HG02642 (cell line): ENCODE measurements around the gene B3GLCT.
"Not testable (repeated sequence)": the region's sequence is repeated elsewhere in the genome, so short reads cannot be mapped to it uniquely, and the experiment has no call there.

Source experiments
- ATAC-seq: cut with Tn5 transposase; IDR thresholded peaks from one replicate; pipeline ENCODE4 v1.9.1; 2021; ENCODE audit warnings: mild to moderate bottlenecking; ENCODE audit not compliant: unreplicated experiment, poor library complexity

Gene B3GLCT

DNA sequence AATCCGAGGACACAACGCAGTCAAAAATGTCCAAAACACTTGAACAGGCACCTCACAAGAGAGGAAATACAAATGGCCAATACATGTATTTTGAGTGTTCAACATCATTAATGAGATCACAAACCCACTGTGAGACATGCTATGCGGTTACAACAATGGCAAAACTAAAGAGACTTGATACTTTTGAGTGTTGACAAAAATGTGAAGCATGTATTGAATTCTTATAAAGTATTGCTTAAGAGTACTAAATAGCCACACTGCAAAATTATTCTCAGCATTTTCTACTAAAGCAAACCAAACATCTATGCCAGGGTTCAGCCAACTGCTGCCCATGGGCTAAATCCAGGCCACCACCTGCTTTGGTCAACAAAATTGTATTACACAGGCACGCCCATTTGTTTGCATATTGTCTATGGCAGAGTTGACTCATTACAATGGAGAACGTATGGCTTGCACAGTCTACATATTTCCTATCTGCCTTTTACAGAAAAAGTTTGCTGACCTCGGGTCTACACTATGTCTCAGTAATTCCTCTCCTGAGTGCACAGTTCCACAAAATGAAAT, 135.3 kb downstream of the B3GLCT start:
- ATAC-seq, result no peak

DNA sequence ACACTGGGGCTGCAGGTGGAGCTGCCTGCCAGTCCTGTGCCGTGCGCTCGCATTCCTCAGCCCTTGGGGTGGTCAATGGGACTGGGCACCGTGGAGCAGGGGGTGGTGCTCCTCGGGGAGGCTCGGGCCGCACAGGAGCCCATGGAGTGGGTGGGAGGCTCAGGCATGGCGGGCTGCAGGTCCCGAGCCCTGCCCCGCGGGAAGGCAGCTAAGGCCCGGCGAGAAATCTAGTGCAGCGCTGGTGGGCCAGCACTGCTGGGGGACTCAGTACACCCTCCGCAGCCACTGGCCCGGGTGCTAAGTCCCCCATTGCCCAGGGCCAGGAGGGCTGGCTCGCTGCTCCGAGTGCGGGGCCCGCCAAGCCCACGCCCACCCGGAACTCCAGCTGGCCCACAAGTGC, 139.8 kb downstream of the B3GLCT start:
- ATAC-seq, result not testable (repeated sequence)

DNA sequence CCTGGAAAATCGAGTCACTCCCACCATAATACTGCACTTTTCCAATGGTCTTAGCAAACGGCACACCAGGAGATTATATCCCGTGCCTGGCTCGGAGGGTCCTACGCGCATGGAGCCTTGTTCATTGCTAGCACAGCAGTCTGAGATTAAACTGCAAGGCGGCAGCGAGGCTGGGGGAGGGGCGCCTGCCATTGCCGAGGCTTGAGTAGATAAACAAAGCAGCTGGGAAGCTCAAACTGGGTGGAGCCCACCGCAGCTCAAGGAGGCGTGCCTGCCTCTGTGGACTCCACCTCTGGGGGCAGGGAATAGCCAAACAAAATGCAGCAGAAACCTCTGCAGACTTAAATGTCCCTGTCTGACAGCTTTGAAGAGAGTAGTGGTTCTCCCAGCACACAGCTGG, 141.1 kb downstream of the B3GLCT start:
- ATAC-seq, result not testable (repeated sequence)

DNA sequence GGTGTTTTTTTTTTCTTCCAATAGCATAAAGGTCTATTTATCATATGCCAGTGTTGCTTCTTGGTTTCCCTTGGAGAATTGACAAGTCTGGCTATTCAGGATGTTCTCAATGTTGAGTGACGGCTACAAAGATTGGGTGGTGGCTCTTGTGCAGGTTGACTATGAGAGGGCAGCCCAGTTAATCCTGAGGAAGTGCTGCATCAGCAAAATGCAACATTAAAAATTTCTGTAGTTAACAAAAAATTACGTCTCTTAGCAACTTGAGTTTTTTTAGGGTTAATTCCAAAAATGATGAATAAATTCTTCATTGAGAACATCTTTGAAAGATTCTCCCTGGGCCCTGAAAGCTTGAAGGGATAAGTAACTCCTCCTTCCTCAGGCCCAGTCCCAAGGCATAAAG, 147.1 kb downstream of the B3GLCT start:
- ATAC-seq, result no peak

DNA sequence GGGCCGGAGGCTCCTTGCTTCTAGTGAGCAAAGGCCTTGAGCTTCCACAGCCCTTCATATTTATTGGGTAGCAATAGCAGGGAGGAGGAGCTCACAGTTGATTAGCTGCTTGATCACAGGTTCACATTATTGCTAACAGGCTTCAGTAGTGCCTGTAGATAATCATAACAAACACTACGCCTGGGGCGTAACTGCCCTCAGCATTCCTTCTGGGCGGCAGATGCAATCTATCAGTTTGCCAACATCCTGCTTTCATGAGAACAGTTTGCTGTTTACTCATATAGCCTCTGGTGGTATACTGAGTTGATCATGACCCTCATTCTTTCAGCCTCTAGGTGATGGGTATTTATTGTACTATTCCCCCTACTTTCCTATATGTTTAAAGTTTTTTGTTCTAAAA, 149.4 kb downstream of the B3GLCT start:
- no peak for ATAC-seq

DNA sequence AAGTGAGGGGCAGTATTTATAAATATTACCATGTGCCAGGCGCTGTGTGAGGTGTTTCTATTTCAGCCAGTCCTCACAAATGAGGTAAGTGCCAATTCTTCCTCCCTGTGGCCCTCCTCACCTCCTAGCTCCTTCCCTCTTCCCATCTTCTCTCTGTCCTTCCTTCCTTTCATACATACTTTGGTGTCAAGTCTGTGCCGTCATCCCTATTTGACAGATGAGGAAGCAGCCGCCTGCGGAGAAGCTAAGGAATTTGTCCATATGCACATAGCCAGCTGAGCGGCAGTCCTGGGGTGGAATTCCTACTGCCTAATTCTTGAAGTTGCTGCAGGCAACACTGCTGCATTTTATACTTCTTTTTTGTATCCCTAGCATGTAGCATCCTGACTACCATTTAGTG, 150.8 kb downstream of the B3GLCT start:
- no peak for ATAC-seq

DNA sequence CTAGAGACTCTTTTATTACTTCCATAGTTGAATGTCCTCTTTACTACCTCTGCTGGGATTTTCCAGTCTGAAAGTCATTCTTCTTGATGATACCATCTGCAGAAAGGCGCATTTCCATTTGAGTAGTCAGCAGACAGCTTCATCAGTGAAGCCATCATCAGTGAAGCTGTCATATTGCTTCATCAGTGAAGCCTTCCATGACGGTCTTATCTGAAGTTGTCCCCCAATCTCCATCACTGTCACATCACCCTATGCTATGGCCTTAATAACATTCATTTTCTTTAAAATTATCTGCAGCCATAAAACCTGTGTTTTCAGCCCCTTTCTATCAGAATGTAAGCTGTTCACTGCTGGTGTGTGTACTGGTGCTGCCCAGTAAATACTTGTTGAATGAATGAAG, 151.6 kb downstream of the B3GLCT start:
- no peak for ATAC-seq

DNA sequence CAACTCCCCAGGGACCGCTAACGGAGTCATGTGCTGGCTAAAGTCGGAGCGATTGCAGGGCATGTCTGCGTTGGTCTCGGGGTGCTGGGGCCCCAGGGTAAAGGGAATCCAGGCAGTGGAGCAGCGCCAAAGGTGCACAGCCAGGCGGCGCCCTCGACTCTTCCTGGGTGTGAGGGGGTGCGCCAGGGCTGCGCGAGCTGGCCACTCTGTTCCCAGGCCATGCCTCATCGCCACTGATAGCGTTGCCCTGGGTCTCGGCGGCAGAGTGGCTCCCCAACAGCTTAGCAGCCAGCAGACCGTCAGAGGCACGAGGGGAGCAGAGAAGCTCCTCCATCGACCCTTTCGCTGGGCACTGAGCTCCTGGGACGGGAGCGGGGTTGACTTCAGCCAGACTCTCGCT, 152.7 kb downstream of the B3GLCT start:
- no peak for ATAC-seq

DNA sequence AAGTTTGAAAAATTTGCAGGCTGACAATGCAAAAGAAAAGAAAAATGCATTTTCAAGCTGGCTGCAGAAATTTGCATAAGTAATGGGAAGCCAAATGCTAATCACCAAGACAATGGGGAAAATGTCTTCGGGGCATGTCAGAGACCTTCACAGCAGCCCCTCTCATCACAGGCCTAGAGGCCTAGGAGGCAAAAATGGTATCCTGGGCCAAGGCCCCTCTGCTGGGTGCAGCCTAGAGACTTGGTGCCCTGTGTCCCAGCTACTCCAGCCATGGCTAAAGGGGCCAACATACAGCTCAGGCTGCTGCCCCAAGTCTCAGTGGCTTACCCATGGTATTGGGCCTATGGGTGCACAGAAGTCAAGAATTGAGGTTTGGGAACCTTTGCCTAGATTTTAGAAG, 155.2 kb downstream of the B3GLCT start:
- no peak for ATAC-seq

DNA sequence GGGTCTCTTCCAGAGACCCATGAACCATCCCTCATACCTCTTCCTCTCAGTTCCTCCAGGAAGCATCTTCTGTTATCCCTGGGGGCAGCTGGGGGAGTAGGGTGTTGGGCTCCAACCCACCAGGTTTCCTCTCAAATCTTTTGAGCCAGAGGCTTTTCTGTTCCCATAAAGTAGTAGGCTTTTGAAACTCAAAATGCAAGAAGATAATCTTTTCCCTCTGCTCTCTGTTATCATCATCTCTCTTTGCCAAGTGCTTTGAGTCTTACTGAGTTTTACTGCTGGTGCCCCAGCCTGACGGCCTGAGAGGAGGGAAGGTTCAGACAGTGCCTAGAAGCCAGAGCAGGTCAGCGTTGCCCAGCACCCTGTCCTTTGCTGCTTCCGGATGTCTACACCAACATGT, 157.2 kb downstream of the B3GLCT start:
- ATAC-seq, result no peak

DNA sequence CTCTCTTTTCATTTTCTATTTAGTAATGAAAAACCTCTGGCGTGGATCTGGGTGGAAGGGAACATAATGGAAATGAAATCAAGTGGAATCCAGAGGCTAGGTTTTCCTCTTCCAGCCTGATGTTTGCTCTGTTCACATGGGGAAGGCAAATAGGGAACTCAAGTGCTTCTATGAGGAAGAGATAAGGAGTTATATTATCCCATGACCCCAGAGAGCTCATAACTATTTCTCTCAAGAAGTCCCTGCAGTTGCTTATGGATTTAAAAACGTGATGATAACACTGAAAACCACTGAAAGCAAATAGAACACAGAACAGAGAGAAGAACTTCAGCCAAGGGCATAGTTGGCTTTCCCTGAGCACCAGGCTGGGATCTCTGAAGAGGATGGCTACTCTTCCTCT, 157.8 kb downstream of the B3GLCT start:
- no peak for ATAC-seq

DNA sequence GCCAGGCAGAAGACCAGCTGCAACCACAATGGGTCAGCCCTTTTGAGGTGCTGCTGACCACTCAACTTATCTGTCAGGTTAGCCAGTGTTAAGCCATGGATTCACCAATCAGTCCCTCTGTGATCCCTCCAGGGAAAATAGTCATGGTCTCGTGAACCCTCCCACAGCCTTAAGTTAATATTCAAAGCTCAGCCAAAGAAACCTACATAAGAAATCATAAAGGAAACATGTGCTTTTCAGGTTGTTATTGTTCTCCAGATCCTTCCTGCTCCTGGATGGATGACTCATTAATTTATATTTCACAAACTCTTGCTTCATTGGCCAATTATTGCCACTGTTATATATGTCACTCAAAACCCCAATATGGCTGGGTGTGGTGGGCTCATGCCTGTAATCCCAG, 161.9 kb downstream of the B3GLCT start:
- no peak for ATAC-seq

DNA sequence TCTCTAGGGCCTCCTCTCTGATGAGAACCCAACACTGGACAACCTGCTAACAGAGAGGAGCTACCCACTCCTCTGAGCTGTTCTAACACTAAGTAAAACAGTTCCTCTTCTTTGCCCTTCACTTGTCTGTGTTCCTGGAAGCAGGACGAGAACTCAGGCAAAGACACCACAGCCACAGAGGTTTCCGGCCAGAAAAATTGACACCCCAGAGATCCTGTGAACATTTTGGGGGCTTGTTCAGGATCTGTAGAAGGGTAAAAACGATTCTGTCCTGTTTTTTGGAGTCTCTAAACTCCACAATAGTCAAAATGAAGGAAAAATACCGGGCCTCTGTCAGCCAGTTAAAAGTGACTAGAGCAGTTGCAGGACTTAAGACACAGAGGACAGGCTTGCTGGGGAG, 165.9 kb downstream of the B3GLCT start:
- no peak for ATAC-seq

DNA sequence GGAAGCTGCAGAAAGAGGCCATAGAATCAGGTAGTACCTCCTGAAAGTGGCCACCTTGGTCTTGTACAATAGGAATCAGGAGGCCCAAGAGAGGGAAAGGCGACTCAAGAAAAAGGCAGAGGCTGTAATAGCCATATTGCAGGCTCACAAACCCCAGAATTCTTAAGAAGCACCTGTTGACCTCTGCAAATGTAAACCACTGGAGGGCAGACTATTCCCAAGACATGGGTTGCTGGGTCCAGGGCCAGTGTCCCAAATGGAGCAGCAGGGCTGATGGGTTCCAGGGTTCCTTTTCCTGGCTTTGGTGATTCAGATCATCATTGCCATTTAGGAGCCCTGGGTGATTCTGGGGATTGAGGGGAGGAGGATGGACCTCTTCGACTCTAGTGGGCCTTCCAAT, 167.6 kb downstream of the B3GLCT start:
- no peak for ATAC-seq

DNA sequence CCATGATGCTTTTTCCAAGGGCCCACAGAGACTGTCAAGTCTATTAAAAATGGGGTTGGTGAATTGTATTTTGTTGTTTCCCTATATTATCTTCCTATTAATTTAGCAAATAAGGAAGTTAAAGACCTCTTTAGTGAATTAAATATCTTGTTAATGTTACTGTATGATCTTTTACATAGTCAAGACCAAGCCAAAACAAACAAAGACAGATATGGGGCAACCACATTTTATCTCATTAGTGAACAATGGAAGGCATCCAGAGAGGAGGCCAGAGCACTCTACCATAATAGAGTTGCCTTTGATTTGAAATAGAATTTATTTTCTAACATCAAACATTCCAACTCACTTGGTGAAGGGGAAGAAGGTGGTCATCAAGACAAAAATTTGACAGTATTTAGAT, 169.4 kb downstream of the B3GLCT start:
- ATAC-seq, result no peak

DNA sequence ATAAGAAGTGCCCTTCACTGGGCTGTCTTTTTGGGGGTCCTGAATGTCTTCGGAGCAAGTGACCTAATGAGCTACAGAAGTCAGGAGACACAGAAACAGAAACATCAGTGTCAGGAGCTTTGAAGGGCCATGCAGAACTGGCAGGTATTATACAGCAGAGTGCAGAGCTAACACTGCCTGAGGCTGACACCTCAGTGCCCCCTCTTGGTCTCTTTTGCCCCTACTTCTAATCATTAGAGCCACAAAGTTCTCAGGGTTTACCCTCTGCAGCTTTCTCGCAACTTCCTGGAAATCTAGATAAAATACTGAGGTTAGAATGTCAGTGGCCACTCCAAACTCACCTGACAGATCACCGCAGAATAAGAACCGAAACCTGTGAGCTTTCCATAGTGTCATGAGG, 172.7 kb downstream of the B3GLCT start:
- no peak for ATAC-seq

DNA sequence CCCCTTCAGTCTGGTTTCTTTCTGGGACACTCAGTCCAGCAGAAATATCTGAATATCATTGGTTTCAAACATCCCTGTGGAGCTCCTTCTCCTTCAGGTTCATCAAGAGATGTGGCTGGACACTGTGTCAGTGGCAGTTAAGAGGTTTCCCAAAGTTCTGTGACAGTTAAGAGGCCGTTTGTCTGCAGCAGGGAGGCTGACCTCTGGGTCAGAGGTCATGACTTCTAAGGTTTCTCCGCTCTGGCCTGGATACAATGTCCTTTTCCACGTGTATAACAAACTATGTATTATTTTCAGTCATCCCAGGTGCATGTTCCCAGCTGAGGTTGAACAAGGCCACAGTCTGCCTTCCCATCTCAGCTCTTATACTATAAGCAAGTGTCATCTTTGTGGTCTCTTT, 174.9 kb downstream of the B3GLCT start:
- no peak for ATAC-seq

DNA sequence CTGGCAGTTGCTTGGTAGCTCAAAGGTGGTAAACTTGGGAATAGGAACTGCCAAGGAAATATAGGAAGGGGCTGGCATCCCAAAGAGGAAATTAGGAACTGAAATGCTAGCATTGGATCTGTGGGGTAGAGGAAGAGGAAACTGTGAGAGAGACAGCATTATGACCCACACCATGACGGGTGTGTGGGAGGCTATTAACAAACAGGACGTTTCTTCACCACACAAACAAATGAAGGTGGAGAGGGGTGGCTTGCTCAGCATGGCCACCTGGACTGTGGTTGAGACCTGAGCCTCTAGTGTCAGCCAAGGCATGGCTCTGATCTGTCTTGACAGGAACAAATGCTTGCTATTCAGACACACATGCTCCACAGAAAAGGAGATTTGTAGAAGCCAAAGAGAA, 178.2 kb downstream of the B3GLCT start:
- ATAC-seq, result peak; percentile 52

DNA sequence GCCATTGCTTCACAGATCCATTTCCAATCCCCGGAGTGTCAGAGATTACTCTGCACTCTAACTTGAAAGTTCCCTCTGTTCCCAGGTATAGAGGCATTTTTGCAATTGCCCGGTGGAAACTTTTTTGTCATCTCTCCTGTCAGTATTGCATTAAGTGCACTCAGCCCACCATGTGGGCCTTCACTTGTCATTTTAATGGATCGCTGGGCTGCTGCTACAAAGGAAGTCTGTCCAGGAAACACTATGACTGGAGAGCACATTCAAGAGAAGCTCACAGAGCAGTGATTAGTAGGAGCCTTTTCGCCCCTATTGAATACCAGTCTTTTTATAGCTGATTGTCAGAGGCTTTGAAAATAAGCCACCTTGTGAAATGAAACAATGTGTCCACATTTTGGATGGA, 180.9 kb downstream of the B3GLCT start:
- no peak for ATAC-seq
